GM10266 (cell line): ENCODE data around the gene NANOS2.
A peak's percentile ranks its signal among the peaks of the same experiment; 100 is the strongest.

Source experiments
- DNase-seq: peaks from one replicate; pipeline ENCODE4 v3.0.0; 2012; ENCODE audit errors: extremely low spot score
- TF ChIP-seq, protein P1 (sequence below): IDR thresholded peaks from 2 replicates; pipeline ENCODE4 v1.5.1; 2012; ENCODE audit warnings: mild to moderate bottlenecking, low read depth; ENCODE audit not compliant: control insufficient read depth, insufficient read depth; ENCODE audit errors: missing control alignments

Gene NANOS2

DNA sequence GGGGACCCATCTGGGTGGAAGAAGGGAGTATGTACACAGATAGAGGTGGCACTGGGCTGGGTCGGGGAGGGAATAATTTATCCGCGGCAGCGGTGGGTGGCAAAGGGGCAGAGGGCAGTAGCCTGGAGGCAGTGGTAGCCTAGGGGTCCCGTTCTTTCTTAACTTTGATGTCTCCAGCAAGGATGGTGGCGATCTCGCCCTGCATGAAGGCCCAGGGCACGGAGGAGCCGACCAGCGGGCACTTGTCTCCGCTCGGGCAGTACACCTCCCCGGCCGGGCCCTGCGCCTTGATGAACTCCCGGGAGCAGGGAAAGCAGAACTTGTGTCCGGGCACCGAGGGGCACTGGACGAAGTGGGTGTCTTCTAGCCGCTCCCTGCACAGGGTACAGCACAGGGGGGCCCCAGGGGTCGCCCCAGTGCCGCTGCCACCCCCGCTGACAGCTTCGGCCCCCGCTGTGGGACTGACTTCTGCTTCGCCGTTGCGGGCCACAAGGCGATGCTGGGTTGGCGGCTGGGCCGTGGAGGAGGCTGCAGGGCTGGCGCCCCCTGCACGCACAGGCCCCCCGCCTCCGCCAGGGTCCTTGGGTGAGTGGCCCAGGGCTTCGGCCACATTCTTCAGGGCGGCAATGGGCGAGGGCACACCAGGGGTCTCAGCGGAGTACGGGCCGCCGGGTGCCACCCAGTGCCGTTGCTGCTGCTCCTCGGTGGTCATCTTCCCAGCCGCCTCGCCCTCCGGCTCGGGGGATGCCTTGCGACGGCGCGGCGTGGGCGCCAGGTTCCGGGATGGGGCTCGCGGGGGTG is 30.5 kb downstream of the NANOS2 start:
- TF ChIP-seq, protein P1, sequence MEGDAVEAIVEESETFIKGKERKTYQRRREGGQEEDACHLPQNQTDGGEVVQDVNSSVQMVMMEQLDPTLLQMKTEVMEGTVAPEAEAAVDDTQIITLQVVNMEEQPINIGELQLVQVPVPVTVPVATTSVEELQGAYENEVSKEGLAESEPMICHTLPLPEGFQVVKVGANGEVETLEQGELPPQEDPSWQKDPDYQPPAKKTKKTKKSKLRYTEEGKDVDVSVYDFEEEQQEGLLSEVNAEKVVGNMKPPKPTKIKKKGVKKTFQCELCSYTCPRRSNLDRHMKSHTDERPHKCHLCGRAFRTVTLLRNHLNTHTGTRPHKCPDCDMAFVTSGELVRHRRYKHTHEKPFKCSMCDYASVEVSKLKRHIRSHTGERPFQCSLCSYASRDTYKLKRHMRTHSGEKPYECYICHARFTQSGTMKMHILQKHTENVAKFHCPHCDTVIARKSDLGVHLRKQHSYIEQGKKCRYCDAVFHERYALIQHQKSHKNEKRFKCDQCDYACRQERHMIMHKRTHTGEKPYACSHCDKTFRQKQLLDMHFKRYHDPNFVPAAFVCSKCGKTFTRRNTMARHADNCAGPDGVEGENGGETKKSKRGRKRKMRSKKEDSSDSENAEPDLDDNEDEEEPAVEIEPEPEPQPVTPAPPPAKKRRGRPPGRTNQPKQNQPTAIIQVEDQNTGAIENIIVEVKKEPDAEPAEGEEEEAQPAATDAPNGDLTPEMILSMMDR, result no peak
- DNase-seq, result no peak

DNA sequence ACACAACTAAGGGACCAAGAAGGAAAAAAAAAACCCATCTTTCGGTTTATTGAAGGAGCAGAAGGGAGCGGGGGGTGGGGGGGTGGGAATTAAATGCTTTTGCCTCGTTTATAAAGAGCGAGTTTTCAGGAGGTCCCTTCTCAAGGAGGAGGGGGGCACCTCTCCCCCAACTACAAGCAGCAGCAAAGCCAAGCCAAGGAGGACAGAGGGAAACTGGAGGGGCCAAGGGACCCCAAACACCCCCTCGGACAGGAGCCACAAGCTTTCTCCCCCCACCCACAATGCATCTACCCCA is 31.0 kb downstream of the NANOS2 start:
- DNase-seq, result no peak
- TF ChIP-seq, protein P1, result no peak

DNA sequence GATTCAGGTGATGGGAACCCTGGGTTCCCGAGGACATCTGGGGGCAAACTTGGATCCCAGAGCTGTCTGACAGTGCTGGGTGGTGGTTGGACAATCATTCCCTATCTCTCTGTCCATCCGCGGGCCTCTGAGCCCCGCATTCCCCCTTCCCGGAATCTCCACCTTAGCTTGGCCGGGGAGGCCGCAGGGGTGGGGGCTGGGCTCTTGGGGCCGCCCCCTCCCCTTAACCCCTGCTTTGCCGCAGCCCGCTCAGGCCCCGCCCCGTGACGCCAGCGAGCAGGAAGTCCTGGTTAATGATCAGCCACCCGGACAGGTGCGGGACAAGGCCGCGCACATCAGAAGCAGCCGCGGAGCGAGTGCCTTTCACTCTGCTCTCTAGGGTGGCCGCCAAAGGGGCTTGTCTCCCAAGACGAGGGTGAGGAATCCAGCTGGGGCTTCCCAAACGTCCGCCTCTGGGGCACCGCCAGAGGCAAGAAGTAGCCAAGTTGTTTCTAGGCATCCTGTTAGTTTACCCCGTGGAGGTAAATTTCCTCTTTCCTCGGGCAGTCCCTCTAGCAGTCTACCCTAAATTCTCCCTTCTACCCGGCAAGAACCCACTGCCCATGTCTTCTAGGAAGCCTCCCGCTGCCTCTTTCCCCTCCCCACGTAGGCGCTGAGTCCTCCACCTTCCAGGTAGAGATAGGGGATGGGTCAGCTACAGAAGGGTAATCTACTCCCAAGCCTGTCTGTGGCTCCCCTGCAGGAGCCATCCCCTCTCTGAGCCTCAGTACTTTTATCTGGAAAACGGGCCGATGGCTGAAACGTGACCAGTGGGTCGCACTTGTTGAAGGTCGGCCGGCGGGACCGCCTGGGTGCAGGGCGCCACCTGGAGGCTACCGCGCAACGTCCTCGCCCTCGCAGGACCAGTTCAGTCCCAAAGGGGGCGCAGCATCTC is 31.7 kb downstream of the NANOS2 start:
- TF ChIP-seq, protein P1, result peak; percentile 100
- peak; percentile 92 for DNase-seq

DNA sequence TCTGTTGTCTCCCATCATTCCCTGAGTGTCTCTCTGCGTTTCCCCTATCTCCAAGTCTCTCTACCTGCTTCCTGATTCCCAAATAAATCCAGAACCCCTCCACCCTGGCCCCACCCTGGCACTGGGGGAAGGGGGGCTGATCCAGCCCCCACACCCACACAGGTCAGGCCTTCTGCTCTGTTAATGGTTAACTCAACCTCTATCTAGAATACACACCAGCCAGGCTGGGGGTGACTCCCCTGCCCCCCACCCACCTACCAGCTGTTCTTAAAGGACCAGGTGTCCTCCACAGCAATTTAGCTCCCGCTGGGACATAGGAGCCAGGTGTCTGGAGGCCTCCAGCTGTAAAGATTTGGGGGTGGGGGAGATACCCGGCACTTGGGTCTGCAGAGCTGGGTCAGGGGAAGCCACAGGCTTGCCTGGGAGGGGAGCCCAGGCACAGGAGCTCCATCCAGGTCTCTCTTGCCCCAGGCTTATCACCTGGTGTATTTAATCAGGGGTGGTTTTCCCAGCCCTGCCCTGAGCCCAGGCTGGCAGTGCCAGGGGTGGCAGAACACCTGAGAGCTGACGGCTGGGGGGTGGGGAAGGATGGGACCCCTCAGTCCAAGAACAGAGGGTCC is 32.6 kb downstream of the NANOS2 start:
- no peak for DNase-seq
- TF ChIP-seq, protein P1, result no peak

DNA sequence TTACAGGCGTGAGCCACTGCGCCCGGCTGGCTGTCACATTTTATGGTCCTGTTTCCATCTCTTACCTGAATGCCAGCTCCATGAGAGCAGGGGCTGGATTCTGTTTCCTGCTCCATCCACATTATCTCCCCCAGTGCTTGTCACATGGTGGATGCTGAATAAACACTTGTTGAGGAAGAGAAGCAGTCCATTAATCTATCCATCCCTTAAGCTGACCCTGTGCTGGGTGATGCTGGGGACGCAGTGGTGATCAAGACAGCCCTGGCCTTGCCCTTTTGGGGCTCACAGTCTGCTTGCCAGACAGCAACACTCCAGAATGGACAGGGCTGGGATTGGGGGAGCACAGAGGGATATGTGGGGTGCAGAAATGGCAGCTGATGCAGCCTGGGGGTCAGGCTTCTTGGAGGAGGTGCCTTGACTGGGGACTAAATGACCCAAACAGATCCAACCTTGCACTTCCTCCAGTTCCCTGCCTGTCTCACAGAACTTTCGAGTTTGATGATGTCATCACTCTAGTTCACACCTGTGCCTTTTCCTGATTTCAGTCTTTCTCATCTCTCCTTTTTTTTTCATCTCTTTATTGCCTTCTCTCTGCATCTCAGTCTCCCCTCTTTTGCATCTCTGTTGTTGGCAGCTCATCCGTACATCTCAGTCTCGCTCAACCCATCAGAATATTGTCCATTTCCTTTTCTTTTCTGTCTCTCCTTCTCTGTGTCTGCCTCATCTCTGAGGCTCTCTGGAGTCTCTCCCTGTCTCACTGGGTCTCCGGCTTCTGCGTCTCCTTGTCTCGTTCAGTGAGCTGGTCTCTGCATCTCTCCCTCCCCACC is 33.3 kb downstream of the NANOS2 start:
- no peak for DNase-seq
- TF ChIP-seq, protein P1, result no peak

DNA sequence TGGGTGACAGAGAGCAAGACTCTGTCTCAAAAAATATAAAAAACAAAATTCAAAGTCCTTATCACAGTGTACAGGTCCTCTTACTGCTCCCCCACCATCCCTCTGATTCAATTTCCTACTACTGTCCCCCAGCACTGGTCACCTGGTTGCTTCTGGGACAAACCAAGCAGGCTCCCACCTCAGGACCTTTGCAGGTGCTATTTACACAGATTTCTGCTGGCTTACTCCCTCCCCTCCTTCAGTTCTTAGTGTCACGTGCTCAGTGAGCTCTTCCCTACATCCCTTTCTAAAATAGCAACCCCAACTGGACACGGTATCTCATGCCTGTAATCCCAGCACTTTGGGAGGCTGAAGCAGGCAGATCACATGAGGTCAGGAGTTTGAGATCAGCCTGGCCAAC is 34.6 kb downstream of the NANOS2 start:
- no peak for DNase-seq
- TF ChIP-seq, protein P1, result no peak
